Ovary (tissue), 3 donors: ENCODE results near the gene TRMT1.

Experiments
- CTCF ChIP-seq, 3 donors: fragments of 450-650 bp in 2 of 3; fragments of 200-600 bp in 1 of 3; IDR thresholded peaks; one replicate each; pipeline versions ENCODE4 v1.5.1 to v1.8.0; 2016 to 2022; ENCODE audit warnings: antibody characterized with exemption in 3 of 3, mild to moderate bottlenecking in 1 of 3
- EP300 ChIP-seq: sonication (generic); formaldehyde crosslinking; IDR thresholded peaks from one replicate; pipeline ENCODE4 v1.6.1; 2017; ENCODE audit warnings: antibody characterized with exemption
- donor health status: DM: no; HTN: no; CAD: no.

GRCh38 chr19:13079542-13079986, 37.0 kb downstream of the TRMT1 start:
- TF ChIP-seq CTCF (IDR thresholded peaks at IDR 0.05) (no peak), EP300 (no peak)
